WTC11 (cell line): ENCODE results near the gene RAB3A. TPM values are rescaled to one million over a fixed set of nuclear protein-coding genes. Genes with fewer than 3 reads are reported as not detected.

ENCODE experiments used
- ATAC-seq: fragments of 200-7000 bp; cut with Tn5 transposase; 2 replicates; pipeline ENCODE4 v1.10.0; 2021; ENCODE audit warnings: mild to moderate bottlenecking, moderate library complexity
- CTCF ChIA-PET: fragments of 300-600 bp; sonication (Branson Sonifier 250); formaldehyde crosslinking; loops from one replicate; lab custom pipeline; 2021; ENCODE audit warnings: antibody characterized with exemption; lab: Charles Lee
- POLR2A ChIA-PET: fragments of 350-600 bp; sonication (Branson Sonifier 250); formaldehyde crosslinking; loops from one replicate; lab custom pipeline; 2021; ENCODE audit warnings: antibody characterized with exemption; lab: Charles Lee
- DNase-seq: peaks from one replicate; pipeline ENCODE4 v3.0.0; 2021; ENCODE audit warnings: low spot score
- H3K27ac Mint-ChIP-seq: 2 replicates; pipeline ENCODE4 v1.8.0; 2021; ENCODE audit warnings: mixed read lengths
- H3K27me3 Mint-ChIP-seq: 2 replicates; pipeline ENCODE4 v1.8.0; 2021; ENCODE audit warnings: low read depth, mild to moderate bottlenecking, moderate library complexity, mixed read lengths
- H3K36me3 Mint-ChIP-seq: 2 replicates; pipeline ENCODE4 v1.8.0; 2021; ENCODE audit warnings: mixed read lengths
- H3K4me1 Mint-ChIP-seq: 2 replicates; pipeline ENCODE4 v1.8.0; 2022; ENCODE audit warnings: mixed read lengths
- H3K4me3 Mint-ChIP-seq: 2 replicates; pipeline ENCODE4 v1.8.0; 2021; ENCODE audit warnings: mild to moderate bottlenecking, moderate library complexity, mixed read lengths
- H3K9me3 Mint-ChIP-seq: 2 replicates; pipeline ENCODE4 v1.8.0; 2021; ENCODE audit warnings: mixed read lengths
- CREB1 ChIP-seq: sonication (generic); formaldehyde crosslinking; IDR thresholded peaks from 2 replicates; pipeline ENCODE4 v1.8.0; 2023; ENCODE audit warnings: mild to moderate bottlenecking, missing genetic modification reagents
- JAZF1 ChIP-seq: fragments of 250-450 bp; sonication (Bioruptor Pico); IDR thresholded peaks from 2 replicates; pipeline ENCODE4 v1.9.0; 2021; ENCODE audit warnings: moderate library complexity, mild to moderate bottlenecking, inconsistent platforms
- MYBL2 ChIP-seq: sonication (generic); formaldehyde crosslinking; IDR thresholded peaks from 2 replicates; pipeline ENCODE4 v1.8.1; 2023; ENCODE audit warnings: mild to moderate bottlenecking, moderate library complexity, missing genetic modification reagents
- NR3C1 ChIP-seq: sonication (generic); formaldehyde crosslinking; conservative IDR thresholded peaks from 2 replicates; pipeline ENCODE4 v1.8.1; 2023; ENCODE audit warnings: low read depth, mild to moderate bottlenecking, missing genetic modification reagents
- OVOL2 ChIP-seq: fragments of 250-450 bp; sonication (Bioruptor Pico); IDR thresholded peaks from 2 replicates; pipeline ENCODE4 v1.9.0; 2021; ENCODE audit warnings: mild to moderate bottlenecking, borderline replicate concordance
- RORB ChIP-seq: fragments of 250-450 bp; sonication (Bioruptor Pico); IDR thresholded peaks from 2 replicates; pipeline ENCODE4 v1.9.0; 2021; ENCODE audit warnings: mild to moderate bottlenecking
- SMAD3 ChIP-seq: sonication (generic); formaldehyde crosslinking; IDR thresholded peaks from 2 replicates; pipeline ENCODE4 v1.8.0; 2022; ENCODE audit warnings: missing genetic modification reagents, mild to moderate bottlenecking, borderline replicate concordance
- TEAD4 ChIP-seq: sonication (generic); formaldehyde crosslinking; IDR thresholded peaks from 2 replicates; pipeline ENCODE4 v1.8.0; 2022; ENCODE audit warnings: mild to moderate bottlenecking, missing genetic modification reagents
- ZNF138 ChIP-seq: sonication (generic); formaldehyde crosslinking; conservative IDR thresholded peaks from 2 replicates; pipeline ENCODE4 v1.8.1; 2022; ENCODE audit warnings: mild to moderate bottlenecking, moderate library complexity, missing genetic modification reagents
- ZNF219 ChIP-seq: sonication (generic); formaldehyde crosslinking; IDR thresholded peaks from 2 replicates; pipeline ENCODE4 v1.8.0; 2023; ENCODE audit warnings: missing genetic modification reagents, mild to moderate bottlenecking, borderline replicate concordance
- total RNA-seq: library from RNA; stranded (reverse); gene quantifications from 3 replicates; pipeline ENCODE4 v1.2.3, GENCODE V29; 2021
- TF ChIP-seq, protein P1 (sequence below): sonication (generic); formaldehyde crosslinking; IDR thresholded peaks from 2 replicates; pipeline ENCODE4 v1.8.1; 2022; ENCODE audit warnings: mild to moderate bottlenecking, missing genetic modification reagents, moderate library complexity, borderline replicate concordance
- TF ChIP-seq, protein P2 (sequence below): sonication (generic); formaldehyde crosslinking; IDR thresholded peaks from 2 replicates; pipeline ENCODE4 v1.8.0; 2023; ENCODE audit warnings: missing genetic modification reagents, mild to moderate bottlenecking, borderline replicate concordance
- TF ChIP-seq, protein P3 (sequence below): sonication (generic); formaldehyde crosslinking; IDR thresholded peaks from 2 replicates; pipeline ENCODE4 v1.8.0; 2022; ENCODE audit warnings: missing genetic modification reagents
- TF ChIP-seq, protein P4 (sequence below): sonication (generic); formaldehyde crosslinking; IDR thresholded peaks from 2 replicates; pipeline ENCODE4 v1.8.1; 2022; ENCODE audit warnings: mild to moderate bottlenecking, moderate library complexity, missing genetic modification reagents
- TF ChIP-seq, protein P5 (sequence below): sonication (generic); formaldehyde crosslinking; IDR thresholded peaks from 2 replicates; pipeline ENCODE4 v1.8.1; 2022; ENCODE audit warnings: low read depth, mild to moderate bottlenecking, moderate library complexity, missing genetic modification reagents, borderline replicate concordance
- TF ChIP-seq, protein P6 (sequence below): fragments of 200-600 bp; IDR thresholded peaks from 2 replicates; pipeline ENCODE4 v1.8.0; 2022; ENCODE audit warnings: antibody characterized with exemption
- TF ChIP-seq, protein P7 (sequence below): sonication (generic); formaldehyde crosslinking; conservative IDR thresholded peaks from 2 replicates; pipeline ENCODE4 v1.8.1; 2022; ENCODE audit warnings: mild to moderate bottlenecking, missing genetic modification reagents
- TF ChIP-seq, protein P8 (sequence below): fragments of 250-450 bp; sonication (Bioruptor Pico); IDR thresholded peaks from 2 replicates; pipeline ENCODE4 v1.8.0; 2021; ENCODE audit warnings: mild to moderate bottlenecking

The RAB3A gene
- total RNA-seq, 1 experiment from 2014 or later = 12.2 TPM

DNA sequence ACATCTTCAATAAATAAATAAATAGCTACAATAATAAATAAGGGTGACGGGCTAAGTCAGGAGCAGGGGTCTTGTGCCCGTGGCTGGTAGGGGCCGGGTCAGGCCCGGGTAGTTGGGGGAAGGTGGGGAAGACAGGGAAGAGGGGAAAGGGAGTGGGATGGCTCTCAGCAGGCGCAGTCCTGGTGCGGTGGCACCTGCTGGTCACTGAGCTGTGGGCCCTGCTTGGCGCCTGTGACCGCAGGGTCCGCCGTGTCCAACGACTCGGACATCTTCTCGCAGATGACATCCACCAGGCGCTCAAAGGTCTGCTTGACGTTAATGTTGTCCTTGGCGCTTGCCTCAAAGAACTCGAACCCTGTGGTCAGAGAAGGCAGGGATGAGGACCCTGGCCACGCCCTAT is 6.5 kb downstream of the RAB3A start:
- POLR2A ChIA-PET = interaction anchor here (0.6 kb wide), 1 partner anchor 102 kb away, joined by 3 read pairs; no protein-coding TSS in a partner anchor
- TF ChIP-seq JAZF1 (CRISPR knock-in tag) (no peak), CREB1 (CRISPR knock-in tag) (no peak), OVOL2 (CRISPR knock-in tag) (no peak), ZNF138 (no peak), RORB (CRISPR knock-in tag) (no peak), NR3C1 (no peak), TEAD4 (CRISPR knock-in tag) (no peak), MYBL2 (CRISPR knock-in tag) (no peak), SMAD3 (no peak), ZNF219 (CRISPR knock-in tag) (no peak)
- TF ChIP-seq, protein P1, sequence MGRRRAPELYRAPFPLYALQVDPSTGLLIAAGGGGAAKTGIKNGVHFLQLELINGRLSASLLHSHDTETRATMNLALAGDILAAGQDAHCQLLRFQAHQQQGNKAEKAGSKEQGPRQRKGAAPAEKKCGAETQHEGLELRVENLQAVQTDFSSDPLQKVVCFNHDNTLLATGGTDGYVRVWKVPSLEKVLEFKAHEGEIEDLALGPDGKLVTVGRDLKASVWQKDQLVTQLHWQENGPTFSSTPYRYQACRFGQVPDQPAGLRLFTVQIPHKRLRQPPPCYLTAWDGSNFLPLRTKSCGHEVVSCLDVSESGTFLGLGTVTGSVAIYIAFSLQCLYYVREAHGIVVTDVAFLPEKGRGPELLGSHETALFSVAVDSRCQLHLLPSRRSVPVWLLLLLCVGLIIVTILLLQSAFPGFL (CRISPR knock-in tag) = no peak
- TF ChIP-seq, protein P2, sequence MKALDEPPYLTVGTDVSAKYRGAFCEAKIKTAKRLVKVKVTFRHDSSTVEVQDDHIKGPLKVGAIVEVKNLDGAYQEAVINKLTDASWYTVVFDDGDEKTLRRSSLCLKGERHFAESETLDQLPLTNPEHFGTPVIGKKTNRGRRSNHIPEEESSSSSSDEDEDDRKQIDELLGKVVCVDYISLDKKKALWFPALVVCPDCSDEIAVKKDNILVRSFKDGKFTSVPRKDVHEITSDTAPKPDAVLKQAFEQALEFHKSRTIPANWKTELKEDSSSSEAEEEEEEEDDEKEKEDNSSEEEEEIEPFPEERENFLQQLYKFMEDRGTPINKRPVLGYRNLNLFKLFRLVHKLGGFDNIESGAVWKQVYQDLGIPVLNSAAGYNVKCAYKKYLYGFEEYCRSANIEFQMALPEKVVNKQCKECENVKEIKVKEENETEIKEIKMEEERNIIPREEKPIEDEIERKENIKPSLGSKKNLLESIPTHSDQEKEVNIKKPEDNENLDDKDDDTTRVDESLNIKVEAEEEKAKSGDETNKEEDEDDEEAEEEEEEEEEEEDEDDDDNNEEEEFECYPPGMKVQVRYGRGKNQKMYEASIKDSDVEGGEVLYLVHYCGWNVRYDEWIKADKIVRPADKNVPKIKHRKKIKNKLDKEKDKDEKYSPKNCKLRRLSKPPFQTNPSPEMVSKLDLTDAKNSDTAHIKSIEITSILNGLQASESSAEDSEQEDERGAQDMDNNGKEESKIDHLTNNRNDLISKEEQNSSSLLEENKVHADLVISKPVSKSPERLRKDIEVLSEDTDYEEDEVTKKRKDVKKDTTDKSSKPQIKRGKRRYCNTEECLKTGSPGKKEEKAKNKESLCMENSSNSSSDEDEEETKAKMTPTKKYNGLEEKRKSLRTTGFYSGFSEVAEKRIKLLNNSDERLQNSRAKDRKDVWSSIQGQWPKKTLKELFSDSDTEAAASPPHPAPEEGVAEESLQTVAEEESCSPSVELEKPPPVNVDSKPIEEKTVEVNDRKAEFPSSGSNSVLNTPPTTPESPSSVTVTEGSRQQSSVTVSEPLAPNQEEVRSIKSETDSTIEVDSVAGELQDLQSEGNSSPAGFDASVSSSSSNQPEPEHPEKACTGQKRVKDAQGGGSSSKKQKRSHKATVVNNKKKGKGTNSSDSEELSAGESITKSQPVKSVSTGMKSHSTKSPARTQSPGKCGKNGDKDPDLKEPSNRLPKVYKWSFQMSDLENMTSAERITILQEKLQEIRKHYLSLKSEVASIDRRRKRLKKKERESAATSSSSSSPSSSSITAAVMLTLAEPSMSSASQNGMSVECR (CRISPR knock-in tag) = no peak
- TF ChIP-seq, protein P3, sequence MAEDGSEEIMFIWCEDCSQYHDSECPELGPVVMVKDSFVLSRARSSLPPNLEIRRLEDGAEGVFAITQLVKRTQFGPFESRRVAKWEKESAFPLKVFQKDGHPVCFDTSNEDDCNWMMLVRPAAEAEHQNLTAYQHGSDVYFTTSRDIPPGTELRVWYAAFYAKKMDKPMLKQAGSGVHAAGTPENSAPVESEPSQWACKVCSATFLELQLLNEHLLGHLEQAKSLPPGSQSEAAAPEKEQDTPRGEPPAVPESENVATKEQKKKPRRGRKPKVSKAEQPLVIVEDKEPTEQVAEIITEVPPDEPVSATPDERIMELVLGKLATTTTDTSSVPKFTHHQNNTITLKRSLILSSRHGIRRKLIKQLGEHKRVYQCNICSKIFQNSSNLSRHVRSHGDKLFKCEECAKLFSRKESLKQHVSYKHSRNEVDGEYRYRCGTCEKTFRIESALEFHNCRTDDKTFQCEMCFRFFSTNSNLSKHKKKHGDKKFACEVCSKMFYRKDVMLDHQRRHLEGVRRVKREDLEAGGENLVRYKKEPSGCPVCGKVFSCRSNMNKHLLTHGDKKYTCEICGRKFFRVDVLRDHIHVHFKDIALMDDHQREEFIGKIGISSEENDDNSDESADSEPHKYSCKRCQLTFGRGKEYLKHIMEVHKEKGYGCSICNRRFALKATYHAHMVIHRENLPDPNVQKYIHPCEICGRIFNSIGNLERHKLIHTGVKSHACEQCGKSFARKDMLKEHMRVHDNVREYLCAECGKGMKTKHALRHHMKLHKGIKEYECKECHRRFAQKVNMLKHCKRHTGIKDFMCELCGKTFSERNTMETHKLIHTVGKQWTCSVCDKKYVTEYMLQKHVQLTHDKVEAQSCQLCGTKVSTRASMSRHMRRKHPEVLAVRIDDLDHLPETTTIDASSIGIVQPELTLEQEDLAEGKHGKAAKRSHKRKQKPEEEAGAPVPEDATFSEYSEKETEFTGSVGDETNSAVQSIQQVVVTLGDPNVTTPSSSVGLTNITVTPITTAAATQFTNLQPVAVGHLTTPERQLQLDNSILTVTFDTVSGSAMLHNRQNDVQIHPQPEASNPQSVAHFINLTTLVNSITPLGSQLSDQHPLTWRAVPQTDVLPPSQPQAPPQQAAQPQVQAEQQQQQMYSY = no peak
- TF ChIP-seq, protein P4, sequence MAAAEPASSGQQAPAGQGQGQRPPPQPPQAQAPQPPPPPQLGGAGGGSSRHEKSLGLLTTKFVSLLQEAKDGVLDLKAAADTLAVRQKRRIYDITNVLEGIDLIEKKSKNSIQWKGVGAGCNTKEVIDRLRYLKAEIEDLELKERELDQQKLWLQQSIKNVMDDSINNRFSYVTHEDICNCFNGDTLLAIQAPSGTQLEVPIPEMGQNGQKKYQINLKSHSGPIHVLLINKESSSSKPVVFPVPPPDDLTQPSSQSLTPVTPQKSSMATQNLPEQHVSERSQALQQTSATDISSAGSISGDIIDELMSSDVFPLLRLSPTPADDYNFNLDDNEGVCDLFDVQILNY = no peak
- TF ChIP-seq, protein P5, sequence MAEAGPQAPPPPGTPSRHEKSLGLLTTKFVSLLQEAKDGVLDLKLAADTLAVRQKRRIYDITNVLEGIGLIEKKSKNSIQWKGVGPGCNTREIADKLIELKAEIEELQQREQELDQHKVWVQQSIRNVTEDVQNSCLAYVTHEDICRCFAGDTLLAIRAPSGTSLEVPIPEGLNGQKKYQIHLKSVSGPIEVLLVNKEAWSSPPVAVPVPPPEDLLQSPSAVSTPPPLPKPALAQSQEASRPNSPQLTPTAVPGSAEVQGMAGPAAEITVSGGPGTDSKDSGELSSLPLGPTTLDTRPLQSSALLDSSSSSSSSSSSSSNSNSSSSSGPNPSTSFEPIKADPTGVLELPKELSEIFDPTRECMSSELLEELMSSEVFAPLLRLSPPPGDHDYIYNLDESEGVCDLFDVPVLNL = no peak
- TF ChIP-seq, protein P6, sequence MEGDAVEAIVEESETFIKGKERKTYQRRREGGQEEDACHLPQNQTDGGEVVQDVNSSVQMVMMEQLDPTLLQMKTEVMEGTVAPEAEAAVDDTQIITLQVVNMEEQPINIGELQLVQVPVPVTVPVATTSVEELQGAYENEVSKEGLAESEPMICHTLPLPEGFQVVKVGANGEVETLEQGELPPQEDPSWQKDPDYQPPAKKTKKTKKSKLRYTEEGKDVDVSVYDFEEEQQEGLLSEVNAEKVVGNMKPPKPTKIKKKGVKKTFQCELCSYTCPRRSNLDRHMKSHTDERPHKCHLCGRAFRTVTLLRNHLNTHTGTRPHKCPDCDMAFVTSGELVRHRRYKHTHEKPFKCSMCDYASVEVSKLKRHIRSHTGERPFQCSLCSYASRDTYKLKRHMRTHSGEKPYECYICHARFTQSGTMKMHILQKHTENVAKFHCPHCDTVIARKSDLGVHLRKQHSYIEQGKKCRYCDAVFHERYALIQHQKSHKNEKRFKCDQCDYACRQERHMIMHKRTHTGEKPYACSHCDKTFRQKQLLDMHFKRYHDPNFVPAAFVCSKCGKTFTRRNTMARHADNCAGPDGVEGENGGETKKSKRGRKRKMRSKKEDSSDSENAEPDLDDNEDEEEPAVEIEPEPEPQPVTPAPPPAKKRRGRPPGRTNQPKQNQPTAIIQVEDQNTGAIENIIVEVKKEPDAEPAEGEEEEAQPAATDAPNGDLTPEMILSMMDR = no peak
- TF ChIP-seq, protein P7, sequence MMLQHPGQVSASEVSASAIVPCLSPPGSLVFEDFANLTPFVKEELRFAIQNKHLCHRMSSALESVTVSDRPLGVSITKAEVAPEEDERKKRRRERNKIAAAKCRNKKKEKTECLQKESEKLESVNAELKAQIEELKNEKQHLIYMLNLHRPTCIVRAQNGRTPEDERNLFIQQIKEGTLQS (CRISPR knock-in tag) = no peak
- TF ChIP-seq, protein P8, sequence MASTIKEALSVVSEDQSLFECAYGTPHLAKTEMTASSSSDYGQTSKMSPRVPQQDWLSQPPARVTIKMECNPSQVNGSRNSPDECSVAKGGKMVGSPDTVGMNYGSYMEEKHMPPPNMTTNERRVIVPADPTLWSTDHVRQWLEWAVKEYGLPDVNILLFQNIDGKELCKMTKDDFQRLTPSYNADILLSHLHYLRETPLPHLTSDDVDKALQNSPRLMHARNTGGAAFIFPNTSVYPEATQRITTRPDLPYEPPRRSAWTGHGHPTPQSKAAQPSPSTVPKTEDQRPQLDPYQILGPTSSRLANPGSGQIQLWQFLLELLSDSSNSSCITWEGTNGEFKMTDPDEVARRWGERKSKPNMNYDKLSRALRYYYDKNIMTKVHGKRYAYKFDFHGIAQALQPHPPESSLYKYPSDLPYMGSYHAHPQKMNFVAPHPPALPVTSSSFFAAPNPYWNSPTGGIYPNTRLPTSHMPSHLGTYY = no peak
- TF ChIP-seq, all 79 proteins: peak for 0
- DNase-seq = no peak
- no peak for ATAC-seq
- Mint-ChIP-seq H3K4me1 (peaks cover 16% of the 10 kb centered on the region), H3K27me3 (peaks cover 2% of the 10 kb centered on the region; the same call in 1 of the 2 replicates), H3K27ac (no peak overlapping the region), H3K36me3 (peaks cover 29% of the 10 kb centered on the region), H3K9me3 (no peaks in the 10 kb centered on the region), H3K4me3 (no peak overlapping the region)
- CTCF ChIA-PET = interaction anchor here (0.6 to 1.2 kb wide), 2 partner anchors 84 to 1279 kb away, joined by 3 read pairs; no protein-coding TSS in a partner anchor
